Measurements from ENCODE around the gene HBM.
"Not testable (repeated sequence)": the region's sequence is repeated elsewhere in the genome, so short reads cannot be mapped to it uniquely, and the experiment has no call there.

DNA sequence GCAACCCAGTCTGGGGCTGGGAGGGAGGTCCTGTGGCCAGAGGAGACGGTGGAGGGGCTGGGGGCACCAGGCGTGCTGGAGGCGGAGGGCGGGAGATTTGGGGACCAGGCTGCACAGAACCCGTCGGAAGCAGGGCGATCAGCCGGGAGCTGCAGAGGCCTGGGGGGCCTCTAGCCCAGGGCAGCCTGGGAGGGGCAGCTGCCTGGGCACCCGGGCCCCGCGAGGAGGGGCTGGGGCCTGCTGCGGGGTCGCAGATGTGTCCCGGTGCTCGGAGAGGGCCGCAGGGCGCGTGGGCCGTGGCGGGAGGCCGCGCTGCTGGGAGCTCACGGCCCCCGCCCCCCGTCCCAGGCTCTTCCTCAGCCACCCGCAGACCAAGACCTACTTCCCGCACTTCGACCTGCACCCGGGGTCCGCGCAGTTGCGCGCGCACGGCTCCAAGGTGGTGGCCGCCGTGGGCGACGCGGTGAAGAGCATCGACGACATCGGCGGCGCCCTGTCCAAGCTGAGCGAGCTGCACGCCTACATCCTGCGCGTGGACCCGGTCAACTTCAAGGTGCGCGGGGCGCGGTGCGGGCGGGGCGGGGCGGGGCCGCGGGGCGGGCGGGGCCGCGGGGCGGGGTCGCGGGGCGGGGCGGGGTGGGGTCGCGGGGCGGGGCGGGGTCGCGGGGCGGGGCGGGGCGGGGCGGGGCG lies 1.5 kb upstream of the HBM start:
- TF ChIP-seq EZH2 (IDR thresholded peaks at IDR 0.05; ENCODE audit: borderline replicate concordance, low read depth, low read length, severe bottlenecking), result not testable (repeated sequence)
- TF ChIP-seq, protein P1, sequence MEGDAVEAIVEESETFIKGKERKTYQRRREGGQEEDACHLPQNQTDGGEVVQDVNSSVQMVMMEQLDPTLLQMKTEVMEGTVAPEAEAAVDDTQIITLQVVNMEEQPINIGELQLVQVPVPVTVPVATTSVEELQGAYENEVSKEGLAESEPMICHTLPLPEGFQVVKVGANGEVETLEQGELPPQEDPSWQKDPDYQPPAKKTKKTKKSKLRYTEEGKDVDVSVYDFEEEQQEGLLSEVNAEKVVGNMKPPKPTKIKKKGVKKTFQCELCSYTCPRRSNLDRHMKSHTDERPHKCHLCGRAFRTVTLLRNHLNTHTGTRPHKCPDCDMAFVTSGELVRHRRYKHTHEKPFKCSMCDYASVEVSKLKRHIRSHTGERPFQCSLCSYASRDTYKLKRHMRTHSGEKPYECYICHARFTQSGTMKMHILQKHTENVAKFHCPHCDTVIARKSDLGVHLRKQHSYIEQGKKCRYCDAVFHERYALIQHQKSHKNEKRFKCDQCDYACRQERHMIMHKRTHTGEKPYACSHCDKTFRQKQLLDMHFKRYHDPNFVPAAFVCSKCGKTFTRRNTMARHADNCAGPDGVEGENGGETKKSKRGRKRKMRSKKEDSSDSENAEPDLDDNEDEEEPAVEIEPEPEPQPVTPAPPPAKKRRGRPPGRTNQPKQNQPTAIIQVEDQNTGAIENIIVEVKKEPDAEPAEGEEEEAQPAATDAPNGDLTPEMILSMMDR (IDR thresholded peaks at IDR 0.05; ENCODE audit: borderline replicate concordance, extremely low read depth, low read length, poor library complexity, severe bottlenecking), result not testable (repeated sequence)
